Stimulated activated effector memory CD8-positive, alpha-beta T cell treated with anti-CD3 and anti-CD28 coated beads, Interleukin-12 subunit alpha, Interleukin-12 subunit beta, amount 100 ng/mL, for 72 hours (primary cell): ENCODE measurements around the gene C1orf21.

Experiments
- ATAC-seq: fragments of 150-1000 bp; cut with Tn5 transposase; 2 replicates; pipeline ENCODE4 v1.10.0; 2021
- DNase-seq, 2 donors: peaks; one replicate each; pipeline ENCODE4 v3.0.0; 2021 to 2022; ENCODE audit warnings: low spot score in 2 of 2
- H3K27ac Mint-ChIP-seq: one replicate; pipeline ENCODE4 v1.8.0; 2022; ENCODE audit warnings: mild to moderate bottlenecking, mixed read lengths
- H3K36me3 Mint-ChIP-seq: one replicate; pipeline ENCODE4 v1.8.0; 2022; ENCODE audit warnings: mild to moderate bottlenecking, mixed read lengths
- H3K4me1 Mint-ChIP-seq: one replicate; pipeline ENCODE4 v1.8.0; 2022; ENCODE audit warnings: mixed read lengths
- H3K4me3 Mint-ChIP-seq: one replicate; pipeline ENCODE4 v1.8.0; 2022; ENCODE audit warnings: mild to moderate bottlenecking, mixed read lengths
- H3K9me3 Mint-ChIP-seq: one replicate; pipeline ENCODE4 v1.8.0; 2022; ENCODE audit warnings: mixed read lengths

Gene C1orf21

GRCh38 chr1:184472136-184472535, 85.3 kb downstream of the C1orf21 start:
- Mint-ChIP-seq H3K36me3 (no peaks in the 10 kb centered on the region), H3K27ac (no peak overlapping the region), H3K4me1 (no peaks in the 10 kb centered on the region), H3K9me3 (no peaks in the 10 kb centered on the region), H3K4me3 (no peak overlapping the region)
- ATAC-seq (no peak), DNase-seq (no peak)

GRCh38 chr1:184473176-184473966, 86.5 kb downstream of the C1orf21 start:
- H3K9me3 Mint-ChIP-seq, result no peaks in the 10 kb centered on the region
- no peak for ATAC-seq
- no peak for DNase-seq
- H3K36me3 Mint-ChIP-seq, result no peaks in the 10 kb centered on the region
- no peak overlapping the region for H3K27ac Mint-ChIP-seq
- H3K4me3 Mint-ChIP-seq, result no peak overlapping the region
- H3K4me1 Mint-ChIP-seq, result no peaks in the 10 kb centered on the region

GRCh38 chr1:184476187-184476586, 89.4 kb downstream of the C1orf21 start:
- H3K36me3 Mint-ChIP-seq, result no peaks in the 10 kb centered on the region
- no peak for ATAC-seq
- no peak for DNase-seq
- H3K27ac Mint-ChIP-seq, result peak overlapping the region; percentile 7
- no peak overlapping the region for H3K4me3 Mint-ChIP-seq
- H3K9me3 Mint-ChIP-seq, result no peaks in the 10 kb centered on the region
- H3K4me1 Mint-ChIP-seq, result no peaks in the 10 kb centered on the region

GRCh38 chr1:184479435-184480167, 92.8 kb downstream of the C1orf21 start:
- Mint-ChIP-seq H3K27ac (no peak overlapping the region), H3K4me1 (peaks cover 5% of the 10 kb centered on the region), H3K9me3 (no peaks in the 10 kb centered on the region), H3K36me3 (peaks cover 6% of the 10 kb centered on the region), H3K4me3 (no peak overlapping the region)
- no peak for DNase-seq
- ATAC-seq, result no peak

- Mint-ChIP-seq H3K36me3 (peaks cover 6% of the 10 kb centered on the region), H3K4me3 (no peak overlapping the region), H3K4me1 (peaks cover 5% of the 10 kb centered on the region), H3K9me3 (no peaks in the 10 kb centered on the region), H3K27ac (no peak overlapping the region)
- DNase-seq, result no peak
- no peak for ATAC-seq
These were observed 93.9 kb downstream of the C1orf21 start for GRCh38 chr1:184480736-184481135.

- peaks cover 5% of the 10 kb centered on the region for H3K4me1 Mint-ChIP-seq
- peaks cover 6% of the 10 kb centered on the region for H3K36me3 Mint-ChIP-seq
- ATAC-seq (no peak), DNase-seq (no peak)
- no peak overlapping the region for H3K4me3 Mint-ChIP-seq
- H3K9me3 Mint-ChIP-seq, result no peaks in the 10 kb centered on the region
- H3K27ac Mint-ChIP-seq, result no peak overlapping the region
These were observed 95.3 kb downstream of the C1orf21 start for GRCh38 chr1:184482136-184482535.

- Mint-ChIP-seq H3K36me3 (peaks cover 6% of the 10 kb centered on the region), H3K4me3 (no peak overlapping the region), H3K4me1 (peaks cover 5% of the 10 kb centered on the region), H3K9me3 (no peaks in the 10 kb centered on the region), H3K27ac (no peak overlapping the region)
- no peak for DNase-seq
- no peak for ATAC-seq
These were observed 96.4 kb downstream of the C1orf21 start for GRCh38 chr1:184483101-184483683.

- Mint-ChIP-seq H3K36me3 (peaks cover 6% of the 10 kb centered on the region), H3K27ac (no peak overlapping the region), H3K4me1 (peaks cover 11% of the 10 kb centered on the region), H3K4me3 (no peak overlapping the region), H3K9me3 (no peaks in the 10 kb centered on the region)
- ATAC-seq (no peak), DNase-seq (no peak)
These were observed 99.2 kb downstream of the C1orf21 start for GRCh38 chr1:184485751-184486723.

GRCh38 chr1:184486761-184487445, 100.1 kb downstream of the C1orf21 start:
- no peak for ATAC-seq
- H3K36me3 Mint-ChIP-seq, result peaks cover 6% of the 10 kb centered on the region
- no peaks in the 10 kb centered on the region for H3K9me3 Mint-ChIP-seq
- H3K27ac Mint-ChIP-seq, result no peak overlapping the region
- H3K4me3 Mint-ChIP-seq, result no peak overlapping the region
- no peak for DNase-seq
- H3K4me1 Mint-ChIP-seq, result peaks cover 18% of the 10 kb centered on the region

GRCh38 chr1:184487531-184488193, 100.8 kb downstream of the C1orf21 start:
- ATAC-seq (no peak), DNase-seq (no peak)
- peaks cover 6% of the 10 kb centered on the region for H3K36me3 Mint-ChIP-seq
- no peaks in the 10 kb centered on the region for H3K9me3 Mint-ChIP-seq
- H3K4me3 Mint-ChIP-seq, result no peak overlapping the region
- no peak overlapping the region for H3K27ac Mint-ChIP-seq
- H3K4me1 Mint-ChIP-seq, result peaks cover 25% of the 10 kb centered on the region

GRCh38 chr1:184489908-184490307, 103.1 kb downstream of the C1orf21 start:
- DNase-seq (no peak), ATAC-seq (no peak)
- Mint-ChIP-seq H3K9me3 (no peaks in the 10 kb centered on the region), H3K36me3 (no peaks in the 10 kb centered on the region), H3K4me3 (no peak overlapping the region), H3K4me1 (peaks cover 35% of the 10 kb centered on the region), H3K27ac (no peak overlapping the region)

GRCh38 chr1:184492536-184492935, 105.7 kb downstream of the C1orf21 start:
- H3K4me1 Mint-ChIP-seq, result peaks cover 39% of the 10 kb centered on the region
- DNase-seq (no peak), ATAC-seq (no peak)
- H3K27ac Mint-ChIP-seq, result no peak overlapping the region
- peak overlapping the region; percentile 51 for H3K4me3 Mint-ChIP-seq
- H3K36me3 Mint-ChIP-seq, result no peaks in the 10 kb centered on the region
- no peaks in the 10 kb centered on the region for H3K9me3 Mint-ChIP-seq

- H3K36me3 Mint-ChIP-seq, result no peaks in the 10 kb centered on the region
- H3K9me3 Mint-ChIP-seq, result no peaks in the 10 kb centered on the region
- peaks cover 39% of the 10 kb centered on the region for H3K4me1 Mint-ChIP-seq
- ATAC-seq (no peak), DNase-seq (no peak)
- H3K27ac Mint-ChIP-seq, result no peak overlapping the region
- no peak overlapping the region for H3K4me3 Mint-ChIP-seq
These were observed 107.2 kb downstream of the C1orf21 start for GRCh38 chr1:184493987-184494388.

- DNase-seq (peak in 1 of 2 donors; percentile 56), ATAC-seq (peak; percentile 40)
- Mint-ChIP-seq H3K4me1 (peaks cover 39% of the 10 kb centered on the region), H3K36me3 (no peaks in the 10 kb centered on the region), H3K9me3 (no peaks in the 10 kb centered on the region), H3K4me3 (no peak overlapping the region), H3K27ac (peak overlapping the region; percentile 27)
These were observed 108.1 kb downstream of the C1orf21 start for GRCh38 chr1:184494929-184495328.
